ENCODE data around the gene AHCYL1. TPM values are rescaled to one million over a fixed set of nuclear protein-coding genes. Genes with fewer than 3 reads are reported as not detected.

The AHCYL1 gene
- total RNA-seq, 1 donor from 2014 or later: 60.5 TPM

DNA sequence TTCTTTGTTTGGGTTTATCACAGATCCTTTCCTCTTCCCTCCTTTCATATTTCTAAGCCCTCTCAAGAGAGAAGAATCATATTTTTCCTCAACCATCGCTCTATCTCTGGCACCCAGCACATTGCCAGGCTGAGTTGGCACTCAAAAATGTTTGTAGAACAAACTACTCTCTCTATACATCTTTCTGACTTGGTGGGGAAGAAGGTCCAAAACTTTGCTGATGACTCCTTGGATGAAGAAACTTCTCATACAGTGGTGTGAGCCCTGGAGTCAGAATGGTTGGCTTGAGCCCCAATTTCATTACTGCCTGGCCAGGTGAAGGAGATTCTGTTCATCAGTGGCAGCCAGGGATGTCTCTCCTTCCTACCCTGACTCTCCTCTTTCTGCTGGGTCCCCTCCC, 74.0 kb downstream of the AHCYL1 start:
- Histone ChIP-seq H2AFZ (ENCODE audit: low read depth, low read length) (no peak overlapping the region), H3K9ac (ENCODE audit: low read length) (no peak overlapping the region), H3K36me3 (ENCODE audit: insufficient read depth, low read length) (peaks cover 20% of the 10 kb centered on the region), H3K4me2 (ENCODE audit: low read length) (no peak overlapping the region), H3K79me2 (ENCODE audit: insufficient read depth, low read length) (no peaks in the 10 kb centered on the region), H3K9me3 (ENCODE audit: insufficient read depth, low read depth, low read length) (no peaks in the 10 kb centered on the region), H3K27me3 (ENCODE audit: insufficient read depth, low read length) (no peaks in the 10 kb centered on the region), H3K27ac (ENCODE audit: low read depth, low read length) (no peak overlapping the region), H3K4me3 (ENCODE audit: insufficient read depth, low read depth, low read length) (no peak overlapping the region), H4K20me1 (ENCODE audit: insufficient read depth, low read length) (peaks cover 69% of the 10 kb centered on the region), H3K4me1 (ENCODE audit: insufficient read depth, low read length) (peaks cover 28% of the 10 kb centered on the region)
- peaks cover 2% of the 10 kb centered on the region for H3K27me3 Mint-ChIP-seq (ENCODE audit: low read depth, unreplicated experiment)
- peaks cover 63% of the 10 kb centered on the region for H3K4me1 Mint-ChIP-seq (ENCODE audit: low read depth, unreplicated experiment)
- no peak for TF ChIP-seq EZH2 (IDR thresholded peaks at IDR 0.05; ENCODE audit: insufficient read depth, low read length)
- TF ChIP-seq, protein P1, sequence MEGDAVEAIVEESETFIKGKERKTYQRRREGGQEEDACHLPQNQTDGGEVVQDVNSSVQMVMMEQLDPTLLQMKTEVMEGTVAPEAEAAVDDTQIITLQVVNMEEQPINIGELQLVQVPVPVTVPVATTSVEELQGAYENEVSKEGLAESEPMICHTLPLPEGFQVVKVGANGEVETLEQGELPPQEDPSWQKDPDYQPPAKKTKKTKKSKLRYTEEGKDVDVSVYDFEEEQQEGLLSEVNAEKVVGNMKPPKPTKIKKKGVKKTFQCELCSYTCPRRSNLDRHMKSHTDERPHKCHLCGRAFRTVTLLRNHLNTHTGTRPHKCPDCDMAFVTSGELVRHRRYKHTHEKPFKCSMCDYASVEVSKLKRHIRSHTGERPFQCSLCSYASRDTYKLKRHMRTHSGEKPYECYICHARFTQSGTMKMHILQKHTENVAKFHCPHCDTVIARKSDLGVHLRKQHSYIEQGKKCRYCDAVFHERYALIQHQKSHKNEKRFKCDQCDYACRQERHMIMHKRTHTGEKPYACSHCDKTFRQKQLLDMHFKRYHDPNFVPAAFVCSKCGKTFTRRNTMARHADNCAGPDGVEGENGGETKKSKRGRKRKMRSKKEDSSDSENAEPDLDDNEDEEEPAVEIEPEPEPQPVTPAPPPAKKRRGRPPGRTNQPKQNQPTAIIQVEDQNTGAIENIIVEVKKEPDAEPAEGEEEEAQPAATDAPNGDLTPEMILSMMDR (IDR thresholded peaks at IDR 0.05; ENCODE audit: insufficient read depth, low read depth, low read length): no peak
- DNase-seq (ENCODE audit: low read depth) (no peak), FAIRE-seq (no peak)
- peaks cover 29% of the 10 kb centered on the region for H3K36me3 Mint-ChIP-seq (ENCODE audit: low read depth, unreplicated experiment)
- no peak overlapping the region for H3K27ac Mint-ChIP-seq (ENCODE audit: unreplicated experiment)
- H3K9me3 Mint-ChIP-seq (ENCODE audit: unreplicated experiment): no peaks in the 10 kb centered on the region
- peak overlapping the region; percentile 27 for H3K4me3 Mint-ChIP-seq (ENCODE audit: unreplicated experiment)

DNA sequence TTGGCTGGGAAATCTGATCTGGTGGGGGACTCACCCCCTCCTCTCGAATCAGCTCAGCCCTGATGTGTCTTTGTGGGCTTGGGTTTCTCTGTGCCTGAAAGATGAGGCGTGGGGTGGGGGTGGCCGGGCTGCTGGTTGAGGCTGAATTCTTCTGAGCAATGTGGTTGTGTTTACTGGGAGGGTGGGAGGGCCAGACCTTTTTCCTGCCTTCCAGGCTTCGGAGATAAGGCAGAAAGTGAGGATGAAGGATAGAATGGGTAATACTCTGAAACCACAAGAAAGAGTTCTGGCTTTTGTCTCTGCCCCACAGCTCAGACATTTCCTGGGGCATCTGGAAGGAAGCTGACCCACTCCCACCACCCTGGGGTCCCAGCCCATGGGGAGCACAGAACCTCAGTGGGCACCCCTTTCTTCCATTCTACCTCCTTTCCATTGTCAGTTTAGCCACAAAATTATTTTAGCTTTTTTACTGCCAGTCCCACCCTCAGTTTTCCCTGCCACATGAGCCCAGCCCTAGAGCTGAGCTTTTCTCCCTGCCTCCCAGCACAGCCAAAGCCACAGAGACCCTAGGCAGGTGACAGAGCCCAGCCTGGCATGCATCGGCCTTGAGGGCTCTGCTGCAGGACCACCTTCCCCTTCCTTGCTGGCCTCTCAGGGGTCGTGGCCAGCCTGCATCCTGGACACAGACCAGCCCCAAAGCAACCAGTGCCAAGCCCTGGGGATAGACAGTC, 74.7 kb downstream of the AHCYL1 start:
- H3K27ac ChIP-seq (ENCODE audit: low read depth, low read length): no peak overlapping the region

More for the DNA sequence above, 74.7 kb downstream of the AHCYL1 start:
- H3K79me2 ChIP-seq (ENCODE audit: insufficient read depth, low read length): no peaks in the 10 kb centered on the region
- Mint-ChIP-seq H3K36me3 (ENCODE audit: low read depth, unreplicated experiment) (peaks cover 24% of the 10 kb centered on the region), H3K27me3 (ENCODE audit: low read depth, unreplicated experiment) (peaks cover 8% of the 10 kb centered on the region), H3K4me1 (ENCODE audit: low read depth, unreplicated experiment) (peaks cover 59% of the 10 kb centered on the region), H3K9me3 (ENCODE audit: unreplicated experiment) (no peaks in the 10 kb centered on the region), H3K4me3 (ENCODE audit: unreplicated experiment) (no peak overlapping the region), H3K27ac (ENCODE audit: unreplicated experiment) (peak overlapping the region; percentile 66)
- TF ChIP-seq EZH2 (IDR thresholded peaks at IDR 0.05; ENCODE audit: insufficient read depth, low read length): no peak
- TF ChIP-seq, protein P1 (IDR thresholded peaks at IDR 0.05; ENCODE audit: insufficient read depth, low read depth, low read length): no peak
- peak; percentile 38 for DNase-seq (ENCODE audit: low read depth)
- peaks cover 28% of the 10 kb centered on the region for H3K4me1 ChIP-seq (ENCODE audit: insufficient read depth, low read length)
- H3K27me3 ChIP-seq (ENCODE audit: insufficient read depth, low read length): no peaks in the 10 kb centered on the region
- peaks cover 16% of the 10 kb centered on the region for H3K36me3 ChIP-seq (ENCODE audit: insufficient read depth, low read length)
- no peak overlapping the region for H2AFZ ChIP-seq (ENCODE audit: low read depth, low read length)
- no peaks in the 10 kb centered on the region for H3K9me3 ChIP-seq (ENCODE audit: insufficient read depth, low read depth, low read length)
- no peak overlapping the region for H3K4me3 ChIP-seq (ENCODE audit: insufficient read depth, low read depth, low read length)
- H4K20me1 ChIP-seq (ENCODE audit: insufficient read depth, low read length): peaks cover 63% of the 10 kb centered on the region
- H3K9ac ChIP-seq (ENCODE audit: low read length): no peak overlapping the region
- no peak for FAIRE-seq
- no peak overlapping the region for H3K4me2 ChIP-seq (ENCODE audit: low read length)

Data from astrocyte (in vitro differentiated cells and primary cell).